ENCODE results near the gene CDIPT.

GRCh38 chr16:29873319-29873718 is 10.3 kb upstream of the CDIPT start:
- TF ChIP-seq ZNF274 (IDR thresholded peaks at IDR 0.05; ENCODE audit: low read depth, low read length): no peak
- TF ChIP-seq YY1 (IDR thresholded peaks at IDR 0.05; ENCODE audit: insufficient read depth, insufficient read length): no peak
- TF ChIP-seq SUZ12 (IDR thresholded peaks at IDR 0.05; ENCODE audit: extremely low read depth, insufficient read depth, insufficient read length): no peak

Data from NT2/D1 (cell line).